H1 (cell line): ENCODE measurements around the gene POLDIP2. TPM values are rescaled to one million over a fixed set of nuclear protein-coding genes. Genes with fewer than 3 reads are reported as not detected.

Experiments used
- ATF2 ChIP-seq: IDR thresholded peaks from 2 replicates; pipeline ENCODE4 v1.6.1; 2012; ENCODE audit warnings: low read length, inconsistent platforms
- ATF3 ChIP-seq: IDR thresholded peaks from 2 replicates; pipeline ENCODE4 v1.6.1; 2011; ENCODE audit warnings: low read depth, mild to moderate bottlenecking, low read length; ENCODE audit not compliant: insufficient read depth
- CBX8 ChIP-seq: fragments of 300-800, 300-1000 bp; sonication (generic); IDR thresholded peaks from 2 replicates; pipeline ENCODE4 v1.7.1; 2016; ENCODE audit warnings: low read depth, low read length, borderline replicate concordance
- CTBP2 ChIP-seq: IDR thresholded peaks from 2 replicates; pipeline ENCODE4 v1.7.0; 2011; ENCODE audit warnings: borderline replicate concordance, mild to moderate bottlenecking, moderate library complexity, mixed read lengths, low read length; ENCODE audit not compliant: insufficient read depth, insufficient read length
- JUN ChIP-seq: IDR thresholded peaks from 2 replicates; pipeline ENCODE4 v1.6.1; 2011; ENCODE audit warnings: low read depth, mild to moderate bottlenecking, improper control_type of control experiment, low read length
- NANOG ChIP-seq: IDR thresholded peaks from 2 replicates; pipeline ENCODE4 v1.6.1; 2011; ENCODE audit warnings: low read length, low read depth, mild to moderate bottlenecking, inconsistent platforms; ENCODE audit not compliant: insufficient read depth, poor library complexity, severe bottlenecking
- POLR2AphosphoS5 ChIP-seq: IDR thresholded peaks from 2 replicates; pipeline ENCODE4 v1.6.1; 2011; ENCODE audit warnings: low read depth, low read length
- SIRT6 ChIP-seq: IDR thresholded peaks from one replicate; pipeline ENCODE4 v1.7.1; 2012; ENCODE audit warnings: low read length, inconsistent platforms
- SIX5 ChIP-seq: IDR thresholded peaks from 2 replicates; pipeline ENCODE4 v1.6.1; 2011; ENCODE audit warnings: mild to moderate bottlenecking, low read depth, low read length
- SP4 ChIP-seq: IDR thresholded peaks from 2 replicates; pipeline ENCODE4 v1.6.1; 2012; ENCODE audit warnings: low read length, inconsistent platforms
- TAF7 ChIP-seq: optimal IDR thresholded peaks from 2 replicates; pipeline ENCODE3; 2011; ENCODE audit warnings: low read depth, mild to moderate bottlenecking, inconsistent platforms, low read length, moderate library complexity, borderline replicate concordance
- TBP ChIP-seq: IDR thresholded peaks from 2 replicates; pipeline ENCODE4 v1.6.1; 2011; ENCODE audit warnings: low read depth, low read length, improper control_type of control experiment
- polyA plus RNA-seq, 7 experiments: library from polyadenylated mRNA; depleted of rRNA in 3 of 7; stranded (reverse) in 5 of 7; unstranded in 2 of 7; fragments of >200 nt in 5 of 7; fragments of 200-250 nt in 2 of 7; gene quantifications; 1 replicate in 5 of 7; 2 replicates in 1 of 7; 4 replicates in 1 of 7; pipeline versions ENCODE4 v1.2.1 to v1.2.3, GENCODE V29; 2011 to 2013; ENCODE audit warnings: missing spikeins in 2 of 7, mixed read lengths in 2 of 7
- total RNA-seq: library from RNA; stranded (reverse); fragmentation: NEBNext Ultra II Directional; extraction: Animal tissue kit (Norgen Biotek cat#: 25700); gene quantifications from 2 replicates; pipeline ENCODE4 v1.2.1, GENCODE V29; 2021

POLDIP2 gene
- total and polyA plus RNA-seq, 2 of the 8 experiments (the other 6 are each of a cell fraction or from before 2014, with no cell fraction given): 74.0 to 76.1 TPM

- TF ChIP-seq TAF7 (no peak), SP4 (no peak), JUN (0 out of 2 replicates have a peak, but pooled peaks have one; percentile 25), CBX8 (no peak), ATF3 (no peak), NANOG (no peak), SIRT6 (no peak), TBP (no peak), ATF2 (peak; percentile 95), CTBP2 (no peak), SIX5 (no peak), POLR2AphosphoS5 (0 out of 2 replicates have a peak, but pooled peaks have one; percentile 2)
Measured at GRCh38 chr17:28335959-28336871, 21.1 kb downstream of the POLDIP2 start (continued).
